K562 (cell line): ENCODE data around the gene KCNB1. TPM values are rescaled to one million over a fixed set of nuclear protein-coding genes. Genes with fewer than 3 reads are reported as not detected.

Source experiments
- ATAC-seq: fragments of 200-7000 bp; cut with Tn5 transposase; 3 replicates; pipeline ENCODE4 v1.9.1; 2020; ENCODE audit warnings: moderate library complexity
- BruUV-seq: library from RNA; stranded (reverse); fragments of 400-500 nt; replicated peaks from 2 replicates; lab custom pipeline; 2021; lab: Mats Ljungman, UMichigan
- CTCF ChIA-PET: fragments of 300-600 bp; formaldehyde crosslinking; extraction: SDS; loops from one replicate; lab custom pipeline; 2021; ENCODE audit warnings: low intra/inter-chr PET ratio; lab: Yijun Ruan, JAX
- POLR2A ChIA-PET: fragments of 300-600, 350-650 bp; sonication (Branson Sonifier 250); formaldehyde crosslinking; extraction: SDS; loops from one replicate; lab custom pipeline; 2021; ENCODE audit warnings: antibody characterized with exemption, inconsistent platforms; lab: Yijun Ruan, JAX
- DNase-seq, 4 experiments: peaks; one replicate each; pipeline versions ENCODE4 v3.0.0 to v3.0.0-alpha.2; 2011 to 2018; ENCODE audit warnings: low spot score in 3 of 4, mixed read lengths in 3 of 4; ENCODE audit errors: extremely low read depth in 1 of 4
- FAIRE-seq: peaks from 2 replicates; lab custom pipeline; 2011; peaks lifted over from hg19 to GRCh38; lab: Jason Lieb, UNC
- H2AFZ ChIP-seq: 2 replicates; pipeline ENCODE4 v1.6.0; 2011; ENCODE audit warnings: low read depth, low read length, control low read depth, inconsistent platforms
- H3K27ac ChIP-seq: fragments of 200-600 bp; 3 replicates; pipeline ENCODE4 v1.8.0; 2011; ENCODE audit warnings: low read depth, mild to moderate bottlenecking, control low read depth, inconsistent platforms, low read length, moderate library complexity, mixed read lengths; ENCODE audit errors: extremely low read depth
- H3K27me3 ChIP-seq, 2 experiments: fragments of 300-600 bp in 1 of 2; 2 replicates in 1 of 2; 3 replicates in 1 of 2; pipeline versions ENCODE4 v1.6.0 to v1.8.0; 2011; ENCODE audit warnings: inconsistent platforms in 2 of 2, low read length in 2 of 2, mild to moderate bottlenecking in 1 of 2, mixed read lengths in 1 of 2, moderate library complexity in 1 of 2; ENCODE audit not compliant: control insufficient read depth in 2 of 2, insufficient read depth in 2 of 2
- H3K36me3 ChIP-seq: fragments of 300-600 bp; 3 replicates; pipeline ENCODE4 v1.8.0; 2011; ENCODE audit warnings: mild to moderate bottlenecking, low read length, inconsistent platforms; ENCODE audit not compliant: control insufficient read depth, insufficient read depth
- H3K4me1 ChIP-seq, 2 experiments: fragments of 200-600 bp in 1 of 2; replicated peaks in 1 of 2; 2 replicates in 1 of 2; 3 replicates in 1 of 2; pipeline versions ENCODE4 v1.5.1 to v1.8.0; 2011; ENCODE audit warnings: inconsistent platforms in 2 of 2, low read length in 2 of 2, mild to moderate bottlenecking in 1 of 2, mixed read lengths in 1 of 2, moderate library complexity in 1 of 2; ENCODE audit not compliant: control insufficient read depth in 2 of 2, insufficient read depth in 2 of 2
- H3K4me2 ChIP-seq: 2 replicates; pipeline ENCODE4 v1.6.1; 2011; ENCODE audit warnings: low read length, control low read depth, inconsistent platforms, mixed read lengths; ENCODE audit not compliant: insufficient read depth
- H3K4me3 ChIP-seq: fragments of 200-600 bp; sonication (generic), shearing (Covaris generic); 2 replicates; pipeline ENCODE4 v1.5.1; 2016; ENCODE audit warnings: control low read depth, inconsistent platforms
- H3K79me2 ChIP-seq: fragments of 200-600 bp; 3 replicates; pipeline ENCODE4 v1.8.0; 2011; ENCODE audit warnings: low read length, inconsistent platforms; ENCODE audit not compliant: control insufficient read depth, insufficient read depth
- H3K9ac ChIP-seq, 2 experiments: 2 replicates each; pipeline versions ENCODE4 v1.6.0 to v1.6.1; 2011; ENCODE audit warnings: low read depth in 2 of 2, low read length in 2 of 2, control low read depth in 1 of 2, inconsistent platforms in 1 of 2, mild to moderate bottlenecking in 1 of 2, mixed read lengths in 1 of 2; ENCODE audit not compliant: insufficient read depth in 1 of 2
- H3K9me1 ChIP-seq: one replicate; pipeline ENCODE4 v1.6.0; 2011; ENCODE audit warnings: inconsistent platforms, mild to moderate bottlenecking, low read length, moderate library complexity; ENCODE audit not compliant: control insufficient read depth, insufficient read depth
- H3K9me3 ChIP-seq: replicated peaks from 2 replicates; pipeline ENCODE4 v1.5.1; 2011; ENCODE audit warnings: low read depth, low read length, inconsistent platforms; ENCODE audit not compliant: control insufficient read depth, insufficient read depth
- H4K20me1 ChIP-seq: replicated peaks from 2 replicates; pipeline ENCODE4 v1.6.1; 2011; ENCODE audit warnings: low read length, inconsistent platforms, mixed read lengths; ENCODE audit not compliant: control insufficient read depth, insufficient read depth
- ATF3 ChIP-seq, 2 experiments: fragments of 450-650 bp in 1 of 2; sonication (generic) in 1 of 2; formaldehyde crosslinking in 1 of 2; IDR thresholded peaks in 1 of 2; conservative IDR thresholded peaks in 1 of 2; 2 replicates each; pipeline versions ENCODE4 v1.6.1 to v1.8.1; 2016 to 2023; ENCODE audit warnings: mild to moderate bottlenecking in 2 of 2, moderate library complexity in 2 of 2, inconsistent platforms in 1 of 2, missing genetic modification reagents in 1 of 2
- E2F8 ChIP-seq: fragments of 450-650 bp; IDR thresholded peaks from 2 replicates; pipeline ENCODE4 v1.7.1; 2018; ENCODE audit warnings: mild to moderate bottlenecking, low read depth; ENCODE audit not compliant: partially characterized antibody
- EP400 ChIP-seq: fragments of 450-650 bp; IDR thresholded peaks from 2 replicates; pipeline ENCODE4 v1.6.1; 2017; ENCODE audit warnings: antibody characterized with exemption, mild to moderate bottlenecking, moderate library complexity
- GTF2A2 ChIP-seq: IDR thresholded peaks from 2 replicates; pipeline ENCODE4 v1.6.1; 2016; ENCODE audit warnings: mild to moderate bottlenecking, missing genetic modification characterization, missing compliant biosample characterization
- KDM2B ChIP-seq: fragments of 250-450 bp; sonication (Bioruptor Pico); IDR thresholded peaks from 2 replicates; pipeline ENCODE4 v1.8.0; 2021; ENCODE audit warnings: mild to moderate bottlenecking, moderate library complexity
- KLF16 ChIP-seq: IDR thresholded peaks from 2 replicates; pipeline ENCODE4 v1.6.1; 2016; ENCODE audit warnings: antibody characterized with exemption
- MCM3 ChIP-seq: fragments of 450-650 bp; IDR thresholded peaks from 2 replicates; pipeline ENCODE4 v1.6.1; 2016
- MTA3 ChIP-seq: fragments of 450-650 bp; formaldehyde crosslinking; IDR thresholded peaks from 2 replicates; pipeline ENCODE4 v1.6.1; 2017; ENCODE audit warnings: mild to moderate bottlenecking, borderline replicate concordance
- NR2C1 ChIP-seq, 2 experiments: fragments of 450-650 bp; IDR thresholded peaks; 2 replicates each; pipeline ENCODE4 v1.6.1; 2017; ENCODE audit warnings: mild to moderate bottlenecking in 2 of 2, antibody characterized with exemption in 1 of 2, inconsistent platforms in 1 of 2, missing compliant biosample characterization in 1 of 2, missing genetic modification characterization in 1 of 2
- PRPF4 ChIP-seq: fragments of 200-400 bp; formaldehyde crosslinking; IDR thresholded peaks from one replicate; pipeline ENCODE4 v1.6.1; 2017; ENCODE audit warnings: low read length, low read depth, mild to moderate bottlenecking; ENCODE audit not compliant: insufficient read depth, poor library complexity, severe bottlenecking
- SIN3A ChIP-seq, 2 experiments: fragments of 150-350 bp in 1 of 2; IDR thresholded peaks; 2 replicates each; pipeline ENCODE4 v1.6.1; 2011 to 2016; ENCODE audit warnings: borderline replicate concordance in 2 of 2, low read depth in 2 of 2, low read length in 2 of 2, mild to moderate bottlenecking in 2 of 2, moderate library complexity in 2 of 2; ENCODE audit not compliant: control insufficient read depth in 1 of 2
- SREBF1 ChIP-seq: fragments of 150-350 bp; IDR thresholded peaks from 2 replicates; pipeline ENCODE4 v1.6.1; 2014; ENCODE audit warnings: antibody characterized with exemption, low read depth, low read length, borderline replicate concordance
- ZBTB7A ChIP-seq: IDR thresholded peaks from 2 replicates; pipeline ENCODE4 v1.6.1; 2011; ENCODE audit warnings: low read depth, mild to moderate bottlenecking, low read length, moderate library complexity, borderline replicate concordance; ENCODE audit not compliant: control insufficient read depth
- ZBTB9 ChIP-seq: fragments of 450-650 bp; formaldehyde crosslinking; IDR thresholded peaks from 2 replicates; pipeline ENCODE4 v1.4.0; 2020; ENCODE audit warnings: mild to moderate bottlenecking, moderate library complexity
- ZFPM2 ChIP-seq: fragments of 250-450 bp; sonication (Bioruptor Pico); IDR thresholded peaks from 2 replicates; pipeline ENCODE4 v1.5.1; 2022; ENCODE audit warnings: mild to moderate bottlenecking
- ZNF217 ChIP-seq: sonication (generic); formaldehyde crosslinking; IDR thresholded peaks from 2 replicates; pipeline ENCODE4 v1.8.0; 2022; ENCODE audit warnings: mild to moderate bottlenecking, missing genetic modification reagents
- ZNF274 ChIP-seq: IDR thresholded peaks from 2 replicates; pipeline ENCODE4 v1.6.1; 2011; ENCODE audit warnings: low read depth, mild to moderate bottlenecking, low read length, moderate library complexity, borderline replicate concordance
- WGBS: fragments of 100-300 bp; shearing (Covaris generic); methylation state at CpG from one replicate; pipeline ENCODE4 v1.1.6; 2016; ENCODE audit warnings: low coverage, mixed read lengths; ENCODE audit not compliant: insufficient coverage; ENCODE audit errors: missing lambda C conversion rate; 5-methylcytosine and 5-hydroxymethylcytosine counted together
- in situ Hi-C: fragments of 300-500 bp; cut with MboI; formaldehyde crosslinking; loops from 4 replicates; pipeline ENCODE4 v1.15.0; 2018; ENCODE audit warnings: inconsistent platforms, mixed read lengths
- intact Hi-C: fragments of 100-400 bp; cut with micrococcal nuclease; formaldehyde crosslinking; loops from 2 replicates; pipeline ENCODE4 v1.14.2; 2022
- polyA plus RNA-seq, 8 experiments: library from polyadenylated mRNA; depleted of rRNA in 4 of 8; stranded (reverse) in 5 of 8; unstranded in 3 of 8; fragments of >200 nt; fragmentation: Nextera tagmentation in 2 of 8; fragmentation: Illumina TruSeq in 1 of 8; extraction: Ambion mirVana in 2 of 8; extraction: Trizol in 1 of 8; gene quantifications; 2 replicates each; pipeline versions ENCODE4 v1.2.1 to v1.2.3, GENCODE V29; 2011 to 2014; ENCODE audit warnings: inconsistent platforms in 1 of 8, missing spikeins in 1 of 8
- total RNA-seq, 7 experiments: library from RNA; depleted of rRNA in 6 of 7; stranded (reverse); fragments of >200 nt in 6 of 7; fragmentation: Illumina TruSeq in 2 of 7; extraction: Trizol in 2 of 7; gene quantifications; 2 replicates each; pipeline versions ENCODE4 v1.2.1 to v1.2.3, GENCODE V29; 2011 to 2021; ENCODE audit warnings: low replicate concordance in 1 of 7
- TF ChIP-seq, protein P1 (sequence below): fragments of 250-450 bp; sonication (Bioruptor Pico); IDR thresholded peaks from 2 replicates; pipeline ENCODE4 v1.9.0; 2021; ENCODE audit warnings: mild to moderate bottlenecking

The KCNB1 gene
- total and polyA plus RNA-seq, 9 of the 15 experiments (the other 6 are each of a cell fraction or from before 2014, with no cell fraction given): 0.01 to 0.06 TPM; not detected in 7

GRCh38 chr20:49479785-49480184 is 2.7 kb downstream of the KCNB1 start:
- H3K27me3 ChIP-seq: peaks cover 6 to 18% of the 10 kb centered on the region in 2 experiments; a peak in 4 of 5 replicates
- ATAC-seq (no peak), DNase-seq (no peak), FAIRE-seq (no peak)
- H2AFZ ChIP-seq: no peak overlapping the region
- H4K20me1 ChIP-seq: 0 out of 2 replicates have a peak, but pooled peaks cover 4% of the 10 kb centered on the region
- no peaks in the 10 kb centered on the region for H3K79me2 ChIP-seq
- in situ Hi-C loops (no loop called here), intact Hi-C loops (no loop called here)
- H3K9me1 ChIP-seq: no peaks in the 10 kb centered on the region
- H3K4me3 ChIP-seq: no peak overlapping the region
- CTCF ChIA-PET: no interaction called here
- no peak overlapping the region for H3K9ac ChIP-seq
- no TSS peak for BruUV-seq
- 3% methylated on average over 6 of the region's 6 CpGs for WGBS
- H3K36me3 ChIP-seq: no peaks in the 10 kb centered on the region
- H3K4me2 ChIP-seq: no peak overlapping the region
- H3K9me3 ChIP-seq: no peaks in the 10 kb centered on the region
- H3K27ac ChIP-seq: no peak overlapping the region
- H3K4me1 ChIP-seq: peaks cover 0 to 16% of the 10 kb centered on the region in 2 experiments; a peak in 2 of 5 replicates
- POLR2A ChIA-PET: interaction anchor here (0.6 kb wide), 1 partner anchor 78 kb away, joined by 3 read pairs; no protein-coding TSS in a partner anchor
- TF ChIP-seq ZBTB7A: no peak
- TF ChIP-seq MCM3: no peak
- TF ChIP-seq, protein P1, sequence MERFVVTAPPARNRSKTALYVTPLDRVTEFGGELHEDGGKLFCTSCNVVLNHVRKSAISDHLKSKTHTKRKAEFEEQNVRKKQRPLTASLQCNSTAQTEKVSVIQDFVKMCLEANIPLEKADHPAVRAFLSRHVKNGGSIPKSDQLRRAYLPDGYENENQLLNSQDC (CRISPR knock-in tag): no peak
- TF ChIP-seq ATF3 (IDR thresholded peaks at IDR 0.05): no peak
- TF ChIP-seq ATF3 (CRISPR knock-in tag; conservative IDR thresholded peaks at IDR 0.05): no peak
- TF ChIP-seq NR2C1 (IDR thresholded peaks at IDR 0.05): no peak
- TF ChIP-seq NR2C1 (tag; IDR thresholded peaks at IDR 0.05): no peak
- TF ChIP-seq KDM2B (CRISPR knock-in tag): no peak
- TF ChIP-seq ZFPM2 (CRISPR knock-in tag): no peak
- TF ChIP-seq SREBF1: no peak
- no peak for TF ChIP-seq ZNF217 (CRISPR knock-in tag)
- TF ChIP-seq PRPF4: no peak
- TF ChIP-seq E2F8: no peak
- TF ChIP-seq KLF16: no peak
- TF ChIP-seq SIN3A (IDR thresholded peaks at IDR 0.05; ENCODE audit: borderline replicate concordance in 2 of 2, control insufficient read depth in 1 of 2, low read depth in 2 of 2, low read length in 2 of 2): no peak
- TF ChIP-seq ZBTB9 (CRISPR knock-in tag): no peak
- no peak for TF ChIP-seq GTF2A2 (tag)
- no peak for TF ChIP-seq ZNF274
- TF ChIP-seq EP400: no peak
- no peak for TF ChIP-seq MTA3
